ENCODE data around the gene SLC15A4. TPM values are rescaled to one million over a fixed set of nuclear protein-coding genes. Genes with fewer than 3 reads are reported as not detected.

The SLC15A4 gene
- total and polyA plus RNA-seq, 10 donors: 19.0 to 92.4 (median 43.5) TPM

- TF ChIP-seq CTCF (IDR thresholded peaks at IDR 0.05 in 8 of 11, conservative IDR thresholded peaks at IDR 0.05 in 3 of 11): no peak
- peak in 2 of 3 donors; percentile 49 to 55 for TF ChIP-seq POLR2AphosphoS5 (IDR thresholded peaks at IDR 0.05)
- TF ChIP-seq POLR2A (IDR thresholded peaks at IDR 0.05): no peak
- Histone ChIP-seq H3K4me3 (peak overlapping the region in 1 of 8 donors; percentile 46), H3K27ac (peak overlapping the region; percentile 24 to 88 (median 79)), H3K27me3 (replicated peaks in 1 of 7) (no peaks in the 10 kb centered on the region), H3K4me1 (peaks cover 28 to 94% (median 75%) of the 10 kb centered on the region in 6 donors), H3K9me3 (no peaks in the 10 kb centered on the region), H3K36me3 (peaks cover 0 to 99% (median 57%) of the 10 kb centered on the region in 6 donors)
- DNase-seq: peak; percentile 83
- intact Hi-C loops (cut with DNase I; ENCODE audit: low total_unique reads): no loop called here
- 36 to 44% (median 42%) methylated on average over 20 of the region's 20 CpGs for WGBS, 5 donors
Observed at GRCh38 chr12:128794661-128795529, 28.9 kb downstream of the SLC15A4 start.

- intact Hi-C loops (cut with DNase I; ENCODE audit: low total_unique reads): no loop called here
- peak overlapping the region in 7 of 8 donors; percentile 77 to 88 (median 79) for H3K27ac ChIP-seq
- no peak overlapping the region for H3K4me3 ChIP-seq
- H3K27me3 ChIP-seq (replicated peaks in 1 of 7): no peaks in the 10 kb centered on the region
- TF ChIP-seq CTCF (IDR thresholded peaks at IDR 0.05 in 8 of 11, conservative IDR thresholded peaks at IDR 0.05 in 3 of 11): no peak
- H3K9me3 ChIP-seq: no peaks in the 10 kb centered on the region
- H3K36me3 ChIP-seq: peaks cover 0 to 87% (median 45%) of the 10 kb centered on the region in 6 donors
- DNase-seq: no peak
- WGBS, 5 donors: 69 to 86% (median 73%) methylated on average over 6 of the region's 6 CpGs
- peaks cover 28 to 97% (median 79%) of the 10 kb centered on the region in 6 donors for H3K4me1 ChIP-seq
Observed at GRCh38 chr12:128793701-128794100, 30.1 kb downstream of the SLC15A4 start.

GRCh38 chr12:128792881-128793280 lies 30.9 kb downstream of the SLC15A4 start:
- peak; percentile 71 for DNase-seq
- intact Hi-C loops (cut with DNase I; ENCODE audit: low total_unique reads): no loop called here
- peaks cover 28 to 97% (median 71%) of the 10 kb centered on the region in 6 donors for H3K4me1 ChIP-seq
- TF ChIP-seq POLR2A (IDR thresholded peaks at IDR 0.05) (no peak), POLR2AphosphoS5 (IDR thresholded peaks at IDR 0.05) (no peak), CTCF (IDR thresholded peaks at IDR 0.05 in 8 of 11, conservative IDR thresholded peaks at IDR 0.05 in 3 of 11) (no peak)
- H3K27ac ChIP-seq: peak overlapping the region in 3 of 8 donors; percentile 79 to 88 (median 83)
- H3K4me3 ChIP-seq: no peak overlapping the region
- H3K27me3 ChIP-seq (replicated peaks in 1 of 7): no peaks in the 10 kb centered on the region
- peaks cover 0 to 79% (median 37%) of the 10 kb centered on the region in 6 donors for H3K36me3 ChIP-seq
- H3K9me3 ChIP-seq: no peaks in the 10 kb centered on the region
- WGBS, 5 donors: 95 to 98% (median 97%) methylated on average over 17 of the region's 17 CpGs

GRCh38 chr12:128792398-128792797 lies 31.4 kb downstream of the SLC15A4 start:
- Histone ChIP-seq H3K27ac (peak overlapping the region in 4 of 8 donors; percentile 12 to 88 (median 64)), H3K36me3 (peaks cover 0 to 74% (median 32%) of the 10 kb centered on the region in 6 donors), H3K27me3 (replicated peaks in 1 of 7) (no peaks in the 10 kb centered on the region), H3K4me3 (no peak overlapping the region), H3K9me3 (no peaks in the 10 kb centered on the region), H3K4me1 (peaks cover 24 to 97% (median 66%) of the 10 kb centered on the region in 6 donors)
- 88 to 96% (median 92%) methylated on average over 15 of the region's 15 CpGs for WGBS, 5 donors
- peak; percentile 68 for DNase-seq
- intact Hi-C loops (cut with DNase I; ENCODE audit: low total_unique reads): no loop called here
- no peak for TF ChIP-seq POLR2A (IDR thresholded peaks at IDR 0.05)
- TF ChIP-seq CTCF (IDR thresholded peaks at IDR 0.05 in 8 of 11, conservative IDR thresholded peaks at IDR 0.05 in 3 of 11): no peak
- TF ChIP-seq POLR2AphosphoS5 (IDR thresholded peaks at IDR 0.05): peak in 1 of 3 donors; percentile 14

Measured in spleen (tissue), 11 donors.